Neural crest cell (in vitro differentiated cells): ENCODE measurements around the gene PLEKHM1. TPM values are rescaled to one million over a fixed set of nuclear protein-coding genes. Genes with fewer than 3 reads are reported as not detected.
A peak's percentile ranks its signal among the peaks of the same experiment; 100 is the strongest.
"Not testable (repeated sequence)": the region's sequence is repeated elsewhere in the genome, so short reads cannot be mapped to it uniquely, and the experiment has no call there.

Source experiments
- DNase-seq: peaks from one replicate; pipeline ENCODE4 v3.0.0; 2021; ENCODE audit warnings: low read depth, mixed read lengths, low spot score
- H3K27ac Mint-ChIP-seq: one replicate; pipeline ENCODE4 v1.8.0; 2021; ENCODE audit warnings: mild to moderate bottlenecking, mixed read lengths; ENCODE audit not compliant: unreplicated experiment
- H3K27me3 Mint-ChIP-seq: 2 replicates; pipeline ENCODE4 v1.8.0; 2021; ENCODE audit warnings: low read depth, mild to moderate bottlenecking, mixed read lengths
- H3K36me3 Mint-ChIP-seq: 2 replicates; pipeline ENCODE4 v1.8.0; 2021; ENCODE audit warnings: low read depth, mild to moderate bottlenecking, mixed read lengths
- H3K4me1 Mint-ChIP-seq: 2 replicates; pipeline ENCODE4 v1.8.0; 2021; ENCODE audit warnings: mixed read lengths
- H3K4me3 Mint-ChIP-seq: one replicate; pipeline ENCODE4 v1.8.0; 2021; ENCODE audit warnings: mild to moderate bottlenecking, mixed read lengths
- H3K9me3 Mint-ChIP-seq: 2 replicates; pipeline ENCODE4 v1.8.0; 2021; ENCODE audit warnings: mixed read lengths
- total RNA-seq: library from RNA; stranded (reverse); gene quantifications from 2 replicates; pipeline ENCODE4 v1.2.1, GENCODE V29; 2021
- TF ChIP-seq, protein P1 (sequence below): fragments of 200-600 bp; sonication (generic); conservative IDR thresholded peaks from 2 replicates; pipeline ENCODE4 v1.5.0; 2021; ENCODE audit warnings: antibody characterized with exemption, mild to moderate bottlenecking

Gene PLEKHM1
- total RNA-seq, 1 donor from 2014 or later: 19.5 TPM

DNA sequence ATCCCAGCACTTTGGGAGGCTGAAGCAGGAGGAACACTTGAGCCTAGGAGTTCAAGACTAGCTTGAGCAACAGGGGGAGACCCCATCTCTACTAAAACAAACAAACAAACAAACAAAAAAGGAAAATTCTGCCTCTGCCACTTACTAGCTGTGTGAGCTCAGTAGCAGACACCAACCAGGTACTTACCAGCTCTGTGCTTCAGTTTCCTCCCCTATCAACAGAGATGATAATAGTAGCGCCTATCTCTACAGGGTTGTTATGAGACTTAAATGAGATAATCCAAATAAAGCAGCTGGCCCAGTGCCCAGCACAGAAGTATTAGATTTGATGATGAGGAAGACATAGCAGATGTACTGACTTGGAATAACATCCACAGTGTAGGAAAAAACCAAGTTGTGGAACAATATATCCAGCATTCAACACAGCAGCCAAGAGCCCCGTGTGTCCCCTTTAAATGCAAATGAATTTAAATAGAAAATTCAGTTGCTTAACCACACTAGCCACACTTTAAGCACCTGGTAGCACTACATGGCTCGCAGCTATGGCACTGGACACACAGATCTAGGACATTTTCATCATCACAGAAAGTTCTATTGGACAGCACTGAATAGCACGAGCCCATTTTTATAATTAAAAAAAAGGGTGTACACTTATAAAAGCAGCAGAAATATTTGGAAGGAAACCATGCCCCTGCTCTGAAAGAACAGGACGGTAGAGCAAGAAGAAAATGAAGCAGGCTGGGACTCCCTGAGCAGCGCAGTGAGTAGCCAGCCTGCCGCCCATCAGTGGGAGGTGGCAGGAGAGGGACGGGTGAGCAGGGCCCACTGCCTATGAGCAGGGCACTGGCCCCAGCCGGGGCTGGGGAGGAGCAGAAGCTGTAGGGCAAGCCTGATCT lies 37.9 kb downstream of the PLEKHM1 start:
- H3K4me1 Mint-ChIP-seq, DNase-seq, H3K27me3 Mint-ChIP-seq, H3K4me3 Mint-ChIP-seq, H3K27ac Mint-ChIP-seq, H3K9me3 Mint-ChIP-seq, H3K36me3 Mint-ChIP-seq: not testable (repeated sequence)

DNA sequence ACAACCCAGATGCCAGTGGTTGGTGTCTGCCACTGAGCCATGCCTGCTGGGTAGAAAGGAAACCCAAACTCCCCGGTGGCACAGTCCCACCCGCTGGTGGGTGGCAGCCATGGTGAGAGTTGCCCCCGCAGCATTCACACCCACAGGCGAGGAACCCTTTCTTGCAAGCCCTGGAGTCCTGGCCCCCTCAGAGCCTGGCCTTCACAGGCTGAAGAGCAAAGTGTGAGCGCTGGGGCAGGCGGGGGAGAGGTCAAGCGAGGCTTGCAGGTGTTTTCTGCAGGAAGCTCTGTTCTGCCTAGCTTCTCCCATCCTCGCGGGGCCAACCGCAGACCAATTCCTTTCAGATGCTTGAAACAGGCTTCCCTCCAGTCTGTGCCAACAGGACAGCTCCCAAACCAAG lies 38.9 kb downstream of the PLEKHM1 start:
- not testable (repeated sequence) for H3K9me3 Mint-ChIP-seq, H3K4me1 Mint-ChIP-seq, H3K27me3 Mint-ChIP-seq, H3K36me3 Mint-ChIP-seq, DNase-seq, H3K27ac Mint-ChIP-seq, H3K4me3 Mint-ChIP-seq

GRCh38 chr17:45451131-45451530 lies 39.4 kb downstream of the PLEKHM1 start:
- H3K36me3 Mint-ChIP-seq: peaks cover 2% of the 10 kb centered on the region
- H3K4me1 Mint-ChIP-seq: no peaks in the 10 kb centered on the region
- no peak for DNase-seq
- H3K4me3 Mint-ChIP-seq: no peak overlapping the region
- H3K27me3 Mint-ChIP-seq: no peaks in the 10 kb centered on the region
- TF ChIP-seq, protein P1, sequence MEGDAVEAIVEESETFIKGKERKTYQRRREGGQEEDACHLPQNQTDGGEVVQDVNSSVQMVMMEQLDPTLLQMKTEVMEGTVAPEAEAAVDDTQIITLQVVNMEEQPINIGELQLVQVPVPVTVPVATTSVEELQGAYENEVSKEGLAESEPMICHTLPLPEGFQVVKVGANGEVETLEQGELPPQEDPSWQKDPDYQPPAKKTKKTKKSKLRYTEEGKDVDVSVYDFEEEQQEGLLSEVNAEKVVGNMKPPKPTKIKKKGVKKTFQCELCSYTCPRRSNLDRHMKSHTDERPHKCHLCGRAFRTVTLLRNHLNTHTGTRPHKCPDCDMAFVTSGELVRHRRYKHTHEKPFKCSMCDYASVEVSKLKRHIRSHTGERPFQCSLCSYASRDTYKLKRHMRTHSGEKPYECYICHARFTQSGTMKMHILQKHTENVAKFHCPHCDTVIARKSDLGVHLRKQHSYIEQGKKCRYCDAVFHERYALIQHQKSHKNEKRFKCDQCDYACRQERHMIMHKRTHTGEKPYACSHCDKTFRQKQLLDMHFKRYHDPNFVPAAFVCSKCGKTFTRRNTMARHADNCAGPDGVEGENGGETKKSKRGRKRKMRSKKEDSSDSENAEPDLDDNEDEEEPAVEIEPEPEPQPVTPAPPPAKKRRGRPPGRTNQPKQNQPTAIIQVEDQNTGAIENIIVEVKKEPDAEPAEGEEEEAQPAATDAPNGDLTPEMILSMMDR: no peak
- H3K9me3 Mint-ChIP-seq: no peaks in the 10 kb centered on the region
- H3K27ac Mint-ChIP-seq: no peak overlapping the region

- not testable (repeated sequence) for H3K36me3 Mint-ChIP-seq, H3K27me3 Mint-ChIP-seq, H3K4me1 Mint-ChIP-seq, H3K27ac Mint-ChIP-seq, H3K9me3 Mint-ChIP-seq, H3K4me3 Mint-ChIP-seq, DNase-seq
Observed at GRCh38 chr17:45449708-45450329, 40.7 kb downstream of the PLEKHM1 start.

- not testable (repeated sequence) for H3K36me3 Mint-ChIP-seq, H3K27ac Mint-ChIP-seq, H3K4me1 Mint-ChIP-seq, DNase-seq, H3K27me3 Mint-ChIP-seq, H3K9me3 Mint-ChIP-seq, H3K4me3 Mint-ChIP-seq
Observed at GRCh38 chr17:45449260-45449659, 41.3 kb downstream of the PLEKHM1 start.

GRCh38 chr17:45448483-45448882 lies 42.0 kb downstream of the PLEKHM1 start:
- not testable (repeated sequence) for H3K27me3 Mint-ChIP-seq, H3K36me3 Mint-ChIP-seq, H3K4me1 Mint-ChIP-seq, H3K27ac Mint-ChIP-seq, H3K4me3 Mint-ChIP-seq, DNase-seq, H3K9me3 Mint-ChIP-seq

DNA sequence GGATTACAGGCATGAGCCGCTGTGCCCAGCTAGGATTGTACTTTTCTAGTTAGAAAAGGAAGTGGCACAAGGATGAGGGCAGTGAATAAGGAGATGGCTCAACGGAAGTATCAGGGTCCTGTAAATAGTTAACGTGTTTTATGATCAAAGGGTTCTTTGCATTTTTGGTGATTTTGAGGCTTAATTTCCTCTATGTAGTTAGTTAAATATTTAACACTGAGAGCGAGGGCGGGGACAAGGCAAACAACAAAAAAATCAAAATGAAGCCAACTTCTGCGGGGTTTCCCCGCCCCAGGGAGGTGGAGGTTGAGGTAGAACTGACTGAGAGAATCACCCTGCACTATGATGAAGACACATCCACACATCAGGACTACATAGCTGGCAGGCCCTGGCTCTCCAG lies 42.5 kb downstream of the PLEKHM1 start:
- DNase-seq, H3K27me3 Mint-ChIP-seq, H3K36me3 Mint-ChIP-seq, H3K4me1 Mint-ChIP-seq, H3K4me3 Mint-ChIP-seq, H3K9me3 Mint-ChIP-seq: not testable (repeated sequence)
- peak overlapping the region; percentile 43 for H3K27ac Mint-ChIP-seq

GRCh38 chr17:45447650-45448049 lies 42.9 kb downstream of the PLEKHM1 start:
- DNase-seq, H3K36me3 Mint-ChIP-seq, H3K9me3 Mint-ChIP-seq, H3K27me3 Mint-ChIP-seq, H3K27ac Mint-ChIP-seq, H3K4me3 Mint-ChIP-seq, H3K4me1 Mint-ChIP-seq: not testable (repeated sequence)

- H3K4me1 Mint-ChIP-seq, H3K4me3 Mint-ChIP-seq, H3K27ac Mint-ChIP-seq, H3K27me3 Mint-ChIP-seq, H3K9me3 Mint-ChIP-seq, DNase-seq, H3K36me3 Mint-ChIP-seq: not testable (repeated sequence)
Observed at GRCh38 chr17:45446872-45447625, 43.5 kb downstream of the PLEKHM1 start.

GRCh38 chr17:45445901-45446743 lies 44.4 kb downstream of the PLEKHM1 start:
- DNase-seq, H3K4me1 Mint-ChIP-seq, H3K9me3 Mint-ChIP-seq, H3K36me3 Mint-ChIP-seq, H3K27me3 Mint-ChIP-seq, H3K4me3 Mint-ChIP-seq, H3K27ac Mint-ChIP-seq: not testable (repeated sequence)

GRCh38 chr17:45444856-45445820 lies 45.4 kb downstream of the PLEKHM1 start:
- not testable (repeated sequence) for DNase-seq, H3K9me3 Mint-ChIP-seq, H3K27me3 Mint-ChIP-seq, H3K4me3 Mint-ChIP-seq, H3K27ac Mint-ChIP-seq, H3K36me3 Mint-ChIP-seq, H3K4me1 Mint-ChIP-seq
